Measurements from ENCODE around the gene TCF12. TPM values are rescaled to one million over a fixed set of nuclear protein-coding genes. Genes with fewer than 3 reads are reported as not detected.

TCF12 gene
- total RNA-seq, 1 experiment from 2014 or later, result 76.7 TPM

DNA sequence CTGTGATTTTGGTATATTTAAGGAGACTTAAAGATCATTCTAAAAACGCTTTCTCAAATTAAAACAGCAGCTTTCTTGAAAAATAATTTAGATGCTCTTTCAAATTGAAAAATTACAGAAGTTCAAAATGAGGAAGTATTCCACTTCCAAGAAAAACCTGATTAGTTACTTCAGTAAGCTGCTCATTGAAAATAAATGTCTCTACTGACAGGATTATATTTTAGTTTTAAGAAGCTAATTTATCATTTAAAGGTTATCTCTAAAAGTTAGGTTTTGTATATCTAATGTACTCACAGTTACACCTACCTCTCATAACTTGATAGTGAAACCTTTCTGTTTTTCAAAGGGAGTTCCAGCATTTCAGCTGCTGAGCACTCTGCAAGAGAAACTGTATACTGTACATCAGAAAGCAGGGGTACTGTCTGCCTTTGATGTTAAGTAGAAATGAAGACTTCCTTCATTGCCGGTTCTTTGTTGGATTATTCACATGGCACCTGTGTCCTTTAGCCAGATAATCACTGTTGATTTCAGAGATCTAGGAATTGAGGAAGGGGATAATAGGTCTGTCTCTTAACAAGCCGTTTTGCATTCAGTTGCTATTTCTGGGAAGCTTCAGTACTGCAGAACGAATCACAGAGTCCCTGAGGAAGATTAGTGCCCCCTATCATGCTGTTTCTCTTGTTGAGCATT lies 161.6 kb downstream of the TCF12 start:
- TF ChIP-seq, protein P1, sequence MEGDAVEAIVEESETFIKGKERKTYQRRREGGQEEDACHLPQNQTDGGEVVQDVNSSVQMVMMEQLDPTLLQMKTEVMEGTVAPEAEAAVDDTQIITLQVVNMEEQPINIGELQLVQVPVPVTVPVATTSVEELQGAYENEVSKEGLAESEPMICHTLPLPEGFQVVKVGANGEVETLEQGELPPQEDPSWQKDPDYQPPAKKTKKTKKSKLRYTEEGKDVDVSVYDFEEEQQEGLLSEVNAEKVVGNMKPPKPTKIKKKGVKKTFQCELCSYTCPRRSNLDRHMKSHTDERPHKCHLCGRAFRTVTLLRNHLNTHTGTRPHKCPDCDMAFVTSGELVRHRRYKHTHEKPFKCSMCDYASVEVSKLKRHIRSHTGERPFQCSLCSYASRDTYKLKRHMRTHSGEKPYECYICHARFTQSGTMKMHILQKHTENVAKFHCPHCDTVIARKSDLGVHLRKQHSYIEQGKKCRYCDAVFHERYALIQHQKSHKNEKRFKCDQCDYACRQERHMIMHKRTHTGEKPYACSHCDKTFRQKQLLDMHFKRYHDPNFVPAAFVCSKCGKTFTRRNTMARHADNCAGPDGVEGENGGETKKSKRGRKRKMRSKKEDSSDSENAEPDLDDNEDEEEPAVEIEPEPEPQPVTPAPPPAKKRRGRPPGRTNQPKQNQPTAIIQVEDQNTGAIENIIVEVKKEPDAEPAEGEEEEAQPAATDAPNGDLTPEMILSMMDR (conservative IDR thresholded peaks at IDR 0.05), result peak; percentile 25; the same call in 1 of the 3 replicates
- Histone ChIP-seq H4K20me1 (ENCODE audit: control insufficient read depth, insufficient read depth, insufficient read length) (no peaks in the 10 kb centered on the region), H4K91ac (ENCODE audit: insufficient read length, low read depth, low read length) (no peak overlapping the region), H2BK20ac (ENCODE audit: low read depth, low read length, poor library complexity, severe bottlenecking) (no peak overlapping the region), H4K8ac (replicated peaks; ENCODE audit: insufficient read length, low read depth, low read length) (no peak overlapping the region), H3K18ac (ENCODE audit: insufficient read length, low read depth, low read length) (no peak overlapping the region), H3T11ph (ENCODE audit: low read length) (no peak overlapping the region), H3K9ac (ENCODE audit: extremely low read depth, insufficient read length, low read length) (no peak overlapping the region), H3K23ac (ENCODE audit: insufficient read length, low read depth, low read length) (no peak overlapping the region), H3K9me3 (ENCODE audit: control insufficient read depth, low read depth, low read length) (no peaks in the 10 kb centered on the region), H2AK5ac (ENCODE audit: insufficient read length, low read length) (no peak overlapping the region), H3K4ac (ENCODE audit: low read depth, low read length) (no peak overlapping the region), H3K56ac (ENCODE audit: insufficient read length, low read depth, low read length) (no peak overlapping the region), H3K27ac (ENCODE audit: insufficient read length, low read depth, low read length) (no peak overlapping the region), H2BK120ac (ENCODE audit: low read depth, low read length, poor library complexity, severe bottlenecking) (no peak overlapping the region), H3K14ac (ENCODE audit: insufficient read depth, low read length) (no peak overlapping the region), H3K23me2 (ENCODE audit: insufficient read length, low read depth, low read length, poor library complexity, severe bottlenecking) (no peaks in the 10 kb centered on the region), H3K79me1 (ENCODE audit: insufficient read depth, low read depth, low read length, poor library complexity, severe bottlenecking) (peaks cover 11% of the 10 kb centered on the region), H3K79me2 (ENCODE audit: insufficient read depth, low read length) (no peaks in the 10 kb centered on the region; the same call in 1 of the 2 replicates), H3K27me3 (ENCODE audit: insufficient read depth, low read length) (no peaks in the 10 kb centered on the region), H2BK5ac (ENCODE audit: insufficient read length, low read length) (no peak overlapping the region), H3K4me2 (ENCODE audit: insufficient read depth, insufficient read length, low read length) (no peak overlapping the region), H3K4me1 (ENCODE audit: insufficient read depth, low read length) (no peaks in the 10 kb centered on the region), H2BK15ac (ENCODE audit: low read depth, low read length) (no peak overlapping the region), H2BK12ac (ENCODE audit: insufficient read length, low read depth, low read length) (no peak overlapping the region), H2AFZ (ENCODE audit: low read length) (no peak overlapping the region), H4K5ac (ENCODE audit: insufficient read length, low read depth, low read length) (no peak overlapping the region)
- Mint-ChIP-seq H3K4me1 (peaks cover 13 to 15% of the 10 kb centered on the region in 2 experiments), H3K27me3 (ENCODE audit: low read depth) (no peaks in the 10 kb centered on the region), H3K27ac (no peak overlapping the region), H3K36me3 (ENCODE audit: insufficient read depth in 1 of 3, low read depth in 3 of 3) (no peaks in the 10 kb centered on the region), H3K4me3 (no peak overlapping the region), H3K9me3 (no peaks in the 10 kb centered on the region)
- WGBS (ENCODE audit: extremely low coverage, insufficient read length, low lambda C conversion rate), result no CpG with 5 or more reads among the region's 4 CpGs
- DNase-seq, result no peak

Measured in H9 (cell line).